ENCODE data around the gene FAM25G.
"Not testable (repeated sequence)": the region's sequence is repeated elsewhere in the genome, so short reads cannot be mapped to it uniquely, and the experiment has no call there.

FAM25G gene

DNA sequence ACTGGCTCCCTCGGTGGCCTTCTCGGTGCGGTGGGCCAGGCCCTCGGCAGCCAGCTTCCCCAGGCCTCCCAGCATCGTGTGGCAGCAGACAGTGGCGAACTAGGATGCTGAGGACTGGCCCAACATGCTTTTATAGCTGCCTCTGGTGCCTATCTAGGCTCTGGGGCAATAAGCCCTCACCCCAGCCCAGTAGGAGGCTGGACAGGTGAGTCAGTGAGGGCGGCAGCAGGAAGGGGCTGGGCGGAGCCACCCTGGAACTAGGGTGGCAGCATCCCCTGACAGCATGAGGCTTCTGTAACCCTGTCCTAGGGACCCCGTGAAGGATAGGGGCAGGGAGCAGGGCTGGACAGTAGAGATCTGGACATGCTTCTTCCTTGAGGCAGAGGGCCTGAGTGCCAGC, at the start of gene FAM25G:
Gene FAM25G, minus strand, starts transcription at position 101 of the 400 bp plus-strand sequence. Its CDS starts 26 bp downstream, at position 75.
- not testable (repeated sequence) for H3K9ac ChIP-seq (ENCODE audit: low read depth, low read length); H3K36me3 ChIP-seq (ENCODE audit: control insufficient read depth, insufficient read depth, low read length); H3K27me3 ChIP-seq (ENCODE audit: control insufficient read depth, insufficient read depth, low read length); H3K9me3 ChIP-seq (ENCODE audit: control insufficient read depth, insufficient read depth, low read length); H3K4me1 ChIP-seq (ENCODE audit: control insufficient read depth, insufficient read depth, low read length); H3K4me3 ChIP-seq (ENCODE audit: low read depth, low read length)

DNA sequence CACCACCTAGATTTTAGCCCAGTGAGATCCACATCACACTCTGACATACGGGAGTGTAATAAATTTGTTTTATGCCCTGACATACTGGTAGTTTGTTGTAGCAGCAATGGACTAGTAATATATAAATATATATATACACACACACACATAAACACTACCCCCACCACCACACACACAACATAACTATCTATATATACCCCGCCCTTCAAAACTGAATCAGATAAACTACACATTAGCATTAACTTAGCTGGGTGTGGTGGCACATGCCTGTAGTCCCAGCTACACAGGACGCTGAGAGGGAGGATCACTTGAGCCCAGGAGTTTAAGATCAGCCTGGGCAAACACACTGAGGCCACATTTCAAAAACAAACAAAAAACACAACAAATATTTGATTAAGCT, 44.9 kb upstream of the FAM25G start:
- not testable (repeated sequence) for H3K36me3 ChIP-seq (ENCODE audit: control insufficient read depth, insufficient read depth, low read length); H3K4me1 ChIP-seq (ENCODE audit: control insufficient read depth, insufficient read depth, low read length); H3K9me3 ChIP-seq (ENCODE audit: control insufficient read depth, insufficient read depth, low read length); H3K9ac ChIP-seq (ENCODE audit: low read depth, low read length); H3K4me3 ChIP-seq (ENCODE audit: low read depth, low read length); H3K27me3 ChIP-seq (ENCODE audit: control insufficient read depth, insufficient read depth, low read length)

DNA sequence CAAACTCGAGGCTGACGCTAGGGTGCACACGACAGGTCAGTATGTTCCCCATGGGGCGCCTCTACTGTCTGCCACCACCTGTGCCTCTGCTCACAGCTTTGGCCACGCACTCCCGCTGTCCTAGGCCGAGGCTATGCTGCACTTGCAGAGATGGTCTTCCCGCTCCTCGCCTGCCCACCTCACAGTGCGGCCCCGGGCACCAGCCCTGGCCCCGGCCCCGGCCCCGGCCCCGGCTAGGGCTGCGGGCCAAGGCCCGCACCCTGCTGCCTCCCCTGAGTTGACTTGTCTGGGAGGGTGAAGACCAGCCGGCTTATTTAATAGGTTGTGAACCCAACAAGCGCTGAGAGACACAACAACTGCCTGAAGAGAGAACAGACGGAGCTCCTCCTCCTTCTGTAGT, 32.0 kb upstream of the FAM25G start, which contains the start of gene AGAP9:
Gene AGAP9, minus strand, starts transcription at position 164 of the 400 bp plus-strand sequence. Its CDS starts 112 bp downstream, at position 52.
- not testable (repeated sequence) for H3K4me3 ChIP-seq (ENCODE audit: low read depth, low read length); H3K9ac ChIP-seq (ENCODE audit: low read depth, low read length); H3K9me3 ChIP-seq (ENCODE audit: control insufficient read depth, insufficient read depth, low read length); H3K36me3 ChIP-seq (ENCODE audit: control insufficient read depth, insufficient read depth, low read length); H3K27me3 ChIP-seq (ENCODE audit: control insufficient read depth, insufficient read depth, low read length); H3K4me1 ChIP-seq (ENCODE audit: control insufficient read depth, insufficient read depth, low read length)

GRCh38 chr10:47502313-47502712, 10.8 kb upstream of the FAM25G start:
- not testable (repeated sequence) for H3K4me1 ChIP-seq (ENCODE audit: control insufficient read depth, insufficient read depth, low read length); H3K9me3 ChIP-seq (ENCODE audit: control insufficient read depth, insufficient read depth, low read length); H3K36me3 ChIP-seq (ENCODE audit: control insufficient read depth, insufficient read depth, low read length); H3K27me3 ChIP-seq (ENCODE audit: control insufficient read depth, insufficient read depth, low read length); H3K4me3 ChIP-seq (ENCODE audit: low read depth, low read length); H3K9ac ChIP-seq (ENCODE audit: low read depth, low read length)

DNA sequence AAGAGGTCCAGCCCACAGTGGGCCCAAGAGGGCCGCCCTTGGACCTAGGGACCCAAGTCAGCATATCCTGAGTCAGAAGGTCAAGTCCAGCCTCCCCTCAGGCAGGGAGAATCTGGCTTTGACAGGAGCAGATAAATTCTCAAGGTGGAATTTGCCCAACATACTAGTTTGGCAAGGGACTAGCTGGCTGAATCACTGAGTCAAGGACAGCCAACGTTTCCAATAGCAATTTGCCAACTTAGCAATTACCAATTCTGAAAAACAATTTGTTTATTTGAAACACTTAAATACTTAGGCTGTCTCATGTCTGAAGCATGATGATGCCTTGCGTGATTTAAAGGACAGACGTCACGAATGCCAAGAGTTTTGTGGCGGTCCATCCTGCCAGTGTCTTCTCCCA, 2.7 kb upstream of the FAM25G start:
- H3K4me3 ChIP-seq (ENCODE audit: low read depth, low read length); H3K9me3 ChIP-seq (ENCODE audit: control insufficient read depth, insufficient read depth, low read length): not testable (repeated sequence)

DNA sequence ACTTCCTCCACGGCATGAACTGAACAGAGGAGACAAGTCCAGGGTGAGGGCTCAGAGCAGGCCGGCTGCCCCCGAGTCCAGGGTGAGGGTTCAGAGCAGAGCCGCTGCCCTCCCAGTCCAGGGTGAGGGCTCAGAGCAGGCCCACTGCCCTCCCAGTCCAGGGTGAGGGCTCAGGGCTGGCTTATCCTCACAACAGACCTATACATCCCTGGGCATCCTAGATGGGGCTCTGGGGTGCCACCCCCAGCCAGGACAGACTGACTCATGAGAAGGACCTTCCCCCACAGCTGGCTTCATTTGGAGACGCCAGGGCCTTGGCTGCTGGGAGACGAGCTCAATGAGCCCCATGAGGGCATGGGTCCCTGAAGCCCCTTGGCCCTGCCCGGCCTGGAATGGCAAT, 1.9 kb downstream of the FAM25G start:
- not testable (repeated sequence) for H3K36me3 ChIP-seq (ENCODE audit: control insufficient read depth, insufficient read depth, low read length)

More for the DNA sequence above, 2.7 kb upstream of the FAM25G start:
- H3K4me1 ChIP-seq (ENCODE audit: control insufficient read depth, insufficient read depth, low read length); H3K9ac ChIP-seq (ENCODE audit: low read depth, low read length); H3K27me3 ChIP-seq (ENCODE audit: control insufficient read depth, insufficient read depth, low read length); H3K36me3 ChIP-seq (ENCODE audit: control insufficient read depth, insufficient read depth, low read length): not testable (repeated sequence)

DNA sequence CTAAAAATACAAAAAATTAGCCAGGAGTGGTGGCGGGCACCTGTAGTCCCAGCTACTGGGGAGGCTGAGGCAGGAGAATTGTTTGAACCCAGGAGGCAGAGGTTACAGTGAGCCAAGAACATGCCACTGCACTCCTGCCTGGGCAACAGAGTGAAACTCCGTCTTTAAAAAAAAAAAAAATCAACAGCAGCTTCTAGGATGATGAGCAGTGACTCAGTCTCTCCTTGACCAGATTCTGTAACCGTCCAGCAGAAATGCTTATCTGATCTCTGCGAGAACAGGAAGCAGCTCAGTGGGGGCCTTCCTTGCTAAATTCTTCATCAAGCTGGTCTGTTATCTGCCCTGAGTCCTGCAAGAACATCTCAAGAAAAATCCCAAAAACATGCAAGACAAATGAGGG, 5.6 kb downstream of the FAM25G start:
- H3K9ac ChIP-seq (ENCODE audit: low read depth, low read length); H3K36me3 ChIP-seq (ENCODE audit: control insufficient read depth, insufficient read depth, low read length); H3K9me3 ChIP-seq (ENCODE audit: control insufficient read depth, insufficient read depth, low read length); H3K4me1 ChIP-seq (ENCODE audit: control insufficient read depth, insufficient read depth, low read length); H3K4me3 ChIP-seq (ENCODE audit: low read depth, low read length); H3K27me3 ChIP-seq (ENCODE audit: control insufficient read depth, insufficient read depth, low read length): not testable (repeated sequence)

More for the DNA sequence above, 1.9 kb downstream of the FAM25G start:
- H3K4me1 ChIP-seq (ENCODE audit: control insufficient read depth, insufficient read depth, low read length); H3K27me3 ChIP-seq (ENCODE audit: control insufficient read depth, insufficient read depth, low read length); H3K9ac ChIP-seq (ENCODE audit: low read depth, low read length); H3K4me3 ChIP-seq (ENCODE audit: low read depth, low read length); H3K9me3 ChIP-seq (ENCODE audit: control insufficient read depth, insufficient read depth, low read length): not testable (repeated sequence)

DNA sequence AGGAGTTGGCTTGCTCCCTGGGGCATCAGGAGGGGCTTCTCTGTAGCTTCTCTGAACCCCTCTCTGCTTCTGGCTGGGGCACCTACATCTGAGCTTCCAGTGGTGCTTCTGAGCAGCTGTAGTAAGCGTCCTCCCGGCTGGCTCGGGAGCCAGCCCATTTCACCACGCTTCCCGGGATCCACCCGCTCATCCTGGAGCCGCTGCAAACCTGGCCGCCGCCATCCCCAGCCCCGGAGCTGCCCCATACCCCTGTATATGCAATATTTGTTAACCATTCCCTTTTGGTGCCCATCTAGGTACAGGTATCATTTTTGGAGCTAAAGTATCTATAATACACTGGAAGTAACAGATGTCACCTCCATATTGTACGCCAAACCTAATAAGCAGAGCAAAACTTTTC, 6.7 kb downstream of the FAM25G start:
- H3K9me3 ChIP-seq (ENCODE audit: control insufficient read depth, insufficient read depth, low read length); H3K4me1 ChIP-seq (ENCODE audit: control insufficient read depth, insufficient read depth, low read length); H3K36me3 ChIP-seq (ENCODE audit: control insufficient read depth, insufficient read depth, low read length); H3K9ac ChIP-seq (ENCODE audit: low read depth, low read length); H3K27me3 ChIP-seq (ENCODE audit: control insufficient read depth, insufficient read depth, low read length); H3K4me3 ChIP-seq (ENCODE audit: low read depth, low read length): not testable (repeated sequence)

GRCh38 chr10:47483923-47484322, 7.6 kb downstream of the FAM25G start, which contains the start of gene ANXA8:
TSS of gene ANXA8 (minus strand) at chr10:47484115. CDS start at chr10:47483933, 182 bp downstream.
- not testable (repeated sequence) for H3K4me3 ChIP-seq (ENCODE audit: low read depth, low read length); H3K9me3 ChIP-seq (ENCODE audit: control insufficient read depth, insufficient read depth, low read length); H3K36me3 ChIP-seq (ENCODE audit: control insufficient read depth, insufficient read depth, low read length); H3K4me1 ChIP-seq (ENCODE audit: control insufficient read depth, insufficient read depth, low read length); H3K27me3 ChIP-seq (ENCODE audit: control insufficient read depth, insufficient read depth, low read length); H3K9ac ChIP-seq (ENCODE audit: low read depth, low read length)

DNA sequence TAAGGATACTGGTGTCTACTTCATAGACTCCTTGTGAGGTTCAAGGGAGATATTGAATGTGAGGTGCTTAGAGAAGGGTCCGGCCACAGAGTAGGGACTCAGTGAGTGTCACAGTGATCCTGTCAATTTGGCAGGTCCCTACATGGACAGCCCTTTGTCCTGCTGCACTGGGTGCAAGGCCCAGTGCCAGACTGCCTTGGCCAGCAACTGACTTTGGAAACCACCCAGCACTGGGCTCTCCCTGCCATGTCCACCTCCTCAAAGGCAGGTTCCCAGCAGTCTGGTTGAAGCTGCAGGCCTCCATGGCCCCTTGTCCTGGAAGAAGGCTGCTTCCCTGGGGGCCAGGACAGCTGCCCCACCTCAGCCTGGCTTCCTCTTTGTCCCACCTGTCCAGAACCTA, 9.1 kb downstream of the FAM25G start:
- H3K9ac ChIP-seq (ENCODE audit: low read depth, low read length); H3K27me3 ChIP-seq (ENCODE audit: control insufficient read depth, insufficient read depth, low read length); H3K4me1 ChIP-seq (ENCODE audit: control insufficient read depth, insufficient read depth, low read length); H3K9me3 ChIP-seq (ENCODE audit: control insufficient read depth, insufficient read depth, low read length); H3K4me3 ChIP-seq (ENCODE audit: low read depth, low read length); H3K36me3 ChIP-seq (ENCODE audit: control insufficient read depth, insufficient read depth, low read length): not testable (repeated sequence)

DNA sequence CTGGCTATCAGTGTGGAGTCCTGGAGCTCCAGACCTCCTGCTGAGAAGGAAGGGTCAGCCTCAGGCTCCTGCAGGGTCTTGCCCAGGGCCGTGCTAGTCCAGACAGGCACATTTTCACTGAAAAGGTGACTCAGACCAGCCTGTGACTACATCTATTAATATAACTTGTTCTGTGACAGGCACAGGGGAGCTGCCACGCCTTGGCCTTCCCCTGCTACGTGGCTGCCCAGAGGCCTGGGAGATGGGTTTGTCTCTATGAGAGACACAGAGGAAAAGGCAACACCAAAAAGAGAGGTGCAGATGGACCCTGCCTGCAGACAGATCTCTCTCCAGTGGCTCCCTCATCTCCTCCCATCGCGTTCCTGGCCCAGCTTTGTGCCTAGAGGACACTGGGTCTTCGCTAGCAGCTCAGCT, 9.7 kb downstream of the FAM25G start:
- H3K4me3 ChIP-seq (ENCODE audit: low read depth, low read length); H3K27me3 ChIP-seq (ENCODE audit: control insufficient read depth, insufficient read depth, low read length); H3K9ac ChIP-seq (ENCODE audit: low read depth, low read length): not testable (repeated sequence)

GRCh38 chr10:47481182-47481766, 10.2 kb downstream of the FAM25G start:
- not testable (repeated sequence) for H3K4me1 ChIP-seq (ENCODE audit: control insufficient read depth, insufficient read depth, low read length); H3K9me3 ChIP-seq (ENCODE audit: control insufficient read depth, insufficient read depth, low read length); H3K4me3 ChIP-seq (ENCODE audit: low read depth, low read length); H3K27me3 ChIP-seq (ENCODE audit: control insufficient read depth, insufficient read depth, low read length); H3K36me3 ChIP-seq (ENCODE audit: control insufficient read depth, insufficient read depth, low read length); H3K9ac ChIP-seq (ENCODE audit: low read depth, low read length)

More for the DNA sequence above, 9.7 kb downstream of the FAM25G start:
- not testable (repeated sequence) for H3K9me3 ChIP-seq (ENCODE audit: control insufficient read depth, insufficient read depth, low read length); H3K4me1 ChIP-seq (ENCODE audit: control insufficient read depth, insufficient read depth, low read length); H3K36me3 ChIP-seq (ENCODE audit: control insufficient read depth, insufficient read depth, low read length)

GRCh38 chr10:47480133-47480532, 11.4 kb downstream of the FAM25G start:
- H3K4me1 ChIP-seq (ENCODE audit: control insufficient read depth, insufficient read depth, low read length); H3K9ac ChIP-seq (ENCODE audit: low read depth, low read length); H3K4me3 ChIP-seq (ENCODE audit: low read depth, low read length); H3K27me3 ChIP-seq (ENCODE audit: control insufficient read depth, insufficient read depth, low read length); H3K9me3 ChIP-seq (ENCODE audit: control insufficient read depth, insufficient read depth, low read length); H3K36me3 ChIP-seq (ENCODE audit: control insufficient read depth, insufficient read depth, low read length): not testable (repeated sequence)
